ENCODE data around the gene RFX8. TPM values are rescaled to one million over a fixed set of nuclear protein-coding genes. Genes with fewer than 3 reads are reported as not detected.

RFX8 gene
- total and polyA plus RNA-seq, 10 of the 15 experiments (the other 5 are each of a cell fraction or from before 2014, with no cell fraction given) = 0.19 TPM; not detected in 9

- Histone ChIP-seq H3K27me3 (replicated peaks in 1 of 2; ENCODE audit: control insufficient read depth in 2 of 2, insufficient read depth in 2 of 2, low read length in 1 of 2) (no peaks in the 10 kb centered on the region), H3K4me3 (no peak overlapping the region), H3K36me3 (ENCODE audit: control insufficient read depth in 2 of 2, insufficient read depth in 2 of 2, low read length in 1 of 2) (no peaks in the 10 kb centered on the region), H2AFZ (ENCODE audit: control insufficient read depth, low read depth, low read length) (no peak overlapping the region), H3K9ac (ENCODE audit: control insufficient read depth, insufficient read depth, low read length) (no peak overlapping the region), H3K4me1 (ENCODE audit: control insufficient read depth, insufficient read depth, low read length) (no peaks in the 10 kb centered on the region), H3K27ac (ENCODE audit: control insufficient read depth, insufficient read depth) (no peak overlapping the region), H3K79me2 (ENCODE audit: control insufficient read depth, insufficient read depth, low read length) (no peaks in the 10 kb centered on the region), H3K9me3 (replicated peaks; ENCODE audit: control insufficient read depth, insufficient read depth, low read length) (no peaks in the 10 kb centered on the region), H3K4me2 (ENCODE audit: control insufficient read depth, insufficient read depth) (no peak overlapping the region), H4K20me1 (ENCODE audit: control insufficient read depth, insufficient read depth) (no peaks in the 10 kb centered on the region)
- TF ChIP-seq BRCA1 (IDR thresholded peaks at IDR 0.05; ENCODE audit: low read depth, low read length) (no peak), SIN3A (IDR thresholded peaks at IDR 0.05; ENCODE audit: low read depth, low read length) (no peak), IKZF2 (IDR thresholded peaks at IDR 0.05) (no peak), BHLHE40 (IDR thresholded peaks at IDR 0.05; ENCODE audit: borderline replicate concordance in 1 of 2, low read depth in 2 of 2, low read length in 1 of 2) (no peak), RBBP5 (conservative IDR thresholded peaks at IDR 0.05) (no peak), EED (IDR thresholded peaks at IDR 0.05; ENCODE audit: low read depth) (no peak), JUNB (IDR thresholded peaks at IDR 0.05) (no peak), BCL11A (IDR thresholded peaks at IDR 0.05; ENCODE audit: low read depth, low read length) (no peak), POLR2A (IDR thresholded peaks at IDR 0.05; ENCODE audit: low read depth, low read length) (no peak), MYC (IDR thresholded peaks at IDR 0.05; ENCODE audit: insufficient read depth, insufficient read length, insufficient replicate concordance, low read length, severe bottlenecking) (no peak), PML (IDR thresholded peaks at IDR 0.05; ENCODE audit: low read length) (no peak), KDM1A (IDR thresholded peaks at IDR 0.05; ENCODE audit: borderline replicate concordance) (no peak), POU2F2 (IDR thresholded peaks at IDR 0.05; ENCODE audit: borderline replicate concordance, low read depth, low read length) (no peak), HSF1 (IDR thresholded peaks at IDR 0.05; ENCODE audit: low read depth, low read length) (no peak)
- TF ChIP-seq, protein P1, sequence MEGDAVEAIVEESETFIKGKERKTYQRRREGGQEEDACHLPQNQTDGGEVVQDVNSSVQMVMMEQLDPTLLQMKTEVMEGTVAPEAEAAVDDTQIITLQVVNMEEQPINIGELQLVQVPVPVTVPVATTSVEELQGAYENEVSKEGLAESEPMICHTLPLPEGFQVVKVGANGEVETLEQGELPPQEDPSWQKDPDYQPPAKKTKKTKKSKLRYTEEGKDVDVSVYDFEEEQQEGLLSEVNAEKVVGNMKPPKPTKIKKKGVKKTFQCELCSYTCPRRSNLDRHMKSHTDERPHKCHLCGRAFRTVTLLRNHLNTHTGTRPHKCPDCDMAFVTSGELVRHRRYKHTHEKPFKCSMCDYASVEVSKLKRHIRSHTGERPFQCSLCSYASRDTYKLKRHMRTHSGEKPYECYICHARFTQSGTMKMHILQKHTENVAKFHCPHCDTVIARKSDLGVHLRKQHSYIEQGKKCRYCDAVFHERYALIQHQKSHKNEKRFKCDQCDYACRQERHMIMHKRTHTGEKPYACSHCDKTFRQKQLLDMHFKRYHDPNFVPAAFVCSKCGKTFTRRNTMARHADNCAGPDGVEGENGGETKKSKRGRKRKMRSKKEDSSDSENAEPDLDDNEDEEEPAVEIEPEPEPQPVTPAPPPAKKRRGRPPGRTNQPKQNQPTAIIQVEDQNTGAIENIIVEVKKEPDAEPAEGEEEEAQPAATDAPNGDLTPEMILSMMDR (IDR thresholded peaks at IDR 0.05 in 2 of 3, conservative IDR thresholded peaks at IDR 0.05 in 1 of 3; ENCODE audit: control insufficient read depth in 2 of 3, extremely low read depth in 1 of 3, insufficient read depth in 1 of 3, low read depth in 3 of 3, low read length in 3 of 3) = no peak
- FAIRE-seq (no peak), DNase-seq (ENCODE audit: low read depth, low spot score) (no peak), ATAC-seq (no peak)
- POLR2A ChIA-PET = no interaction called here
- CTCF ChIA-PET = no interaction called here
- in situ Hi-C loops (cut with MboI) = no loop called here
- 0% methylated on average over 1 of the region's 1 CpG for WGBS (ENCODE audit: insufficient coverage, insufficient replicate concordance, low lambda C conversion rate, missing lambda C conversion rate)
- SMC1A ChIA-PET (ENCODE audit: uncharacterized antibody, unreplicated experiment) = no interaction called here
- intact Hi-C loops (cut with micrococcal nuclease; ENCODE audit: unreplicated experiment) = no loop called here
- RAD21 ChIA-PET (ENCODE audit: unreplicated experiment) = no interaction called here
- no TSS peak for BruUV-seq (replicated peaks)
Measured at GRCh38 chr2:101372792-101373191, 102.1 kb downstream of the RFX8 start.

All from GM12878 (cell line).